HG02981 (cell line): ENCODE data around the gene CENPE.
"Not testable (repeated sequence)": the region's sequence is repeated elsewhere in the genome, so short reads cannot be mapped to it uniquely, and the experiment has no call there.

Source experiments
- ATAC-seq: cut with Tn5 transposase; IDR thresholded peaks from one replicate; pipeline ENCODE4 v1.9.1; 2021; ENCODE audit warnings: mild to moderate bottlenecking, moderate library complexity; ENCODE audit not compliant: unreplicated experiment

The CENPE gene, protein sequence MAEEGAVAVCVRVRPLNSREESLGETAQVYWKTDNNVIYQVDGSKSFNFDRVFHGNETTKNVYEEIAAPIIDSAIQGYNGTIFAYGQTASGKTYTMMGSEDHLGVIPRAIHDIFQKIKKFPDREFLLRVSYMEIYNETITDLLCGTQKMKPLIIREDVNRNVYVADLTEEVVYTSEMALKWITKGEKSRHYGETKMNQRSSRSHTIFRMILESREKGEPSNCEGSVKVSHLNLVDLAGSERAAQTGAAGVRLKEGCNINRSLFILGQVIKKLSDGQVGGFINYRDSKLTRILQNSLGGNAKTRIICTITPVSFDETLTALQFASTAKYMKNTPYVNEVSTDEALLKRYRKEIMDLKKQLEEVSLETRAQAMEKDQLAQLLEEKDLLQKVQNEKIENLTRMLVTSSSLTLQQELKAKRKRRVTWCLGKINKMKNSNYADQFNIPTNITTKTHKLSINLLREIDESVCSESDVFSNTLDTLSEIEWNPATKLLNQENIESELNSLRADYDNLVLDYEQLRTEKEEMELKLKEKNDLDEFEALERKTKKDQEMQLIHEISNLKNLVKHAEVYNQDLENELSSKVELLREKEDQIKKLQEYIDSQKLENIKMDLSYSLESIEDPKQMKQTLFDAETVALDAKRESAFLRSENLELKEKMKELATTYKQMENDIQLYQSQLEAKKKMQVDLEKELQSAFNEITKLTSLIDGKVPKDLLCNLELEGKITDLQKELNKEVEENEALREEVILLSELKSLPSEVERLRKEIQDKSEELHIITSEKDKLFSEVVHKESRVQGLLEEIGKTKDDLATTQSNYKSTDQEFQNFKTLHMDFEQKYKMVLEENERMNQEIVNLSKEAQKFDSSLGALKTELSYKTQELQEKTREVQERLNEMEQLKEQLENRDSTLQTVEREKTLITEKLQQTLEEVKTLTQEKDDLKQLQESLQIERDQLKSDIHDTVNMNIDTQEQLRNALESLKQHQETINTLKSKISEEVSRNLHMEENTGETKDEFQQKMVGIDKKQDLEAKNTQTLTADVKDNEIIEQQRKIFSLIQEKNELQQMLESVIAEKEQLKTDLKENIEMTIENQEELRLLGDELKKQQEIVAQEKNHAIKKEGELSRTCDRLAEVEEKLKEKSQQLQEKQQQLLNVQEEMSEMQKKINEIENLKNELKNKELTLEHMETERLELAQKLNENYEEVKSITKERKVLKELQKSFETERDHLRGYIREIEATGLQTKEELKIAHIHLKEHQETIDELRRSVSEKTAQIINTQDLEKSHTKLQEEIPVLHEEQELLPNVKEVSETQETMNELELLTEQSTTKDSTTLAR (N-terminal part only)

GRCh38 chr4:103198111-103198765 is at the start of gene CENPE:
Gene CENPE (minus strand): TSS chr4:103198343. CDS start chr4:103198319, 24 bp downstream.
- peak; percentile 94 for ATAC-seq

GRCh38 chr4:103244251-103244650 is 46.1 kb upstream of the CENPE start:
- ATAC-seq = no peak

DNA sequence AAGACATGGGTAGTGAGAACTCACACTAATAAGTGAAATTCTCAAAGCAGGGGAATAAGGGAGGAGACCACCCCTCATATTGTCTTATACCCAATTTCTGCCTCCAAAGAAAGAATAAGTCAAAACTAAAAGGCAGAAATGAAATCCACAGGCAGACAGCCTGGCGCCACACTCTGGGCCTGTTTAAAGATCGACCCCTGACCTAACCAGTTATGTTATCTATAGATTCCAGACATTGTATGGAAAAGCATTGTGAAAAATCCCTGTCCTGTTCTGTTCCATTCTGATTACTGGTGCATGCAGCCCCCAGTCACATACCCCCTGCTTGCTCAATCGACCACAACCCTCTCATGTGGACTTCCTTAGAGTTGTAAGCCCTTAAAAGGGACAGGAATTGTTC is 32.8 kb upstream of the CENPE start:
- ATAC-seq = not testable (repeated sequence)

GRCh38 chr4:103223556-103223955 is 25.4 kb upstream of the CENPE start:
- ATAC-seq = not testable (repeated sequence)

DNA sequence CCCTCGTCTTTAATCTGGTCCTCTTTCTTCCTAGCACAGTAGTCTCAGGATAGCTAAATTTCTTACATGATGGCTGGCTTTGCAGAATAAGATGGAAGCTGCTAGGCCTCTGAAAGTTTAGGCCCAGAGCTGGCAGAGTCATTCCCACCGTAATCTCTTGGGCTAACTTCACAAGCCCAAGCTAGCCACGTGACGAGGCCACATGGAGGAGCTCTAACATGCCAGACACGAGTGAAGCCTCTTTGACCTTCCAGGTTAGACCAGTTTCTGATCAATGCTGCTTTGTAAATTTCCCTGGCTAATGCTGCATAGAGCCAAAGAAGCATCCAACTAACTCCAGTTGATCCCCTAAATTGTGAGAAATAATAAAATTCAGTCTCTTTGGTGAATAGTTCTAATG is 9.5 kb upstream of the CENPE start:
- ATAC-seq = no peak

DNA sequence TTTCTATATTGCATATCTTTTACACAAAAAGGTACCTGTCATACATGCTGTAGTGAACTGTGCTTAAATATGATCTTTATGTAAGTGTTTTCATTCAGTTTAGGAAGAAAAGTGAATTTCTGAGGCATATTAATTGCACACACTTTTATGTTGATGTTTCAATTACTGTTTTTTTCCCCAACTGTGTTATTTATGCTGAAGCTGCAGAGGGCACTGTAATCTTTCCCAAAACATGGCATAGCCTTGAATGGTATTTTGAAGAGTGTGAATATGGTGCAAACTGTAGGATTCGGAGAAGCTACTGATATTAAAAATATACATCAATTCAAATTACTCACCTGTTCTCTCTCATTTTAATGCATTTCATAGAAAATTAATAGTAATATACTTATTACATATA is 6.0 kb upstream of the CENPE start:
- no peak for ATAC-seq

DNA sequence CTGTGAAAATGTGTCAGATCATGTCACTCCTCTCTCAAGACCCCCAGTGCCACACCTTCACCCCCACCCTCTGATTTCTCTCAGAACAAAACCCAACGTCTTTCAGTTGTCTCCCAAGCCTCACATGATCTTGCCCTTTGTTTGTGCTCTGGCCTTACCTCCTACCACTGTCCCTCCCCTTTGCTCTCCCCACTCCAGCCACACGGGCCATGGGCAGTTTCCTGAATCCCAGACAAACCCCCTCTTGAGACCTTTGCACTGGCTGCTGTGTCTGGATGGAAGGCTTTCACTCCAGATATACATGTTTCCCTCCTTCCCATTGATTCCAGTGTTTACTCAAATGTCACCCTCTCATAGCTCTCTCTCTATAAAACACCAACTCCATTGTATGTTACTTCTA is 3.6 kb upstream of the CENPE start:
- ATAC-seq = no peak

DNA sequence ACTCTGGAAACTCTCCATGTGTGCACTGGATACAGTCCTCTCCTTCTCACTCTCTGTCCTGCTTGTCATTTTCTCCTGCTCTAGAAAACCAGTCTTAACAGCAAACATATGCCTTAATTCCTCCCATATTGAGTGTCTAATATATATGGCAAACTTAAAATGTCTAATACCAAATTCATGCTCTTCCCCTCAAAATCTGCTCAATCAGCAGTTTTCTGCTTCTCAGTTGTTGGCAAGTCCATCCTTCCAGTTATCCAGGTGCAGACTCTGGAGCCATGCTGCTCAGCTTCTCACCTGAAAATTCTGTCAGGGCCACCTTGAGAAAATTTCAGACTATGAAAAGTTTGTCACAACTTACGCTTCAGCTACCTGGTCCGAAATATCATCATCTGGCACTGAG is 3.1 kb upstream of the CENPE start:
- no peak for ATAC-seq

- no peak for ATAC-seq
Observed at GRCh38 chr4:103199009-103199408, 866 bp upstream of the CENPE start.

- ATAC-seq = peak; percentile 39
Observed at GRCh38 chr4:103197765-103198110, 405 bp downstream of the CENPE start.

DNA sequence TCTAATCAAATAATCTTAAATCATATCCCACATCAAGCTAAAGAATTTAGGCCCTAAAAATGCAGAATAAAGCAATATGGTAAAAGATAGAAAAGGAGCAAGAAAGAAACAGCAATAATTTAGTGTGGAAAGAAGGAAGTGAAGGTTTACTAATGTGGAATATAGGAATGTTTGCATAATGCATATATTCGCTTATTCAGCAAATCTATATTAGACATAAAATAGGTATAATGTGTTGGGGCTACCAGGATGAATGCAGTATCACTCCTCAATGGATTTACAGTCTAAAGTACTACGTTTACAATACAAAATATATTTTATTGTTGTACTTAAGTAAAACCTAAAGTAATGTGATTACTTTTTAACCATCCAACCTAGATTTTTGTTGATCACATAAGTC is 4.7 kb downstream of the CENPE start:
- no peak for ATAC-seq

GRCh38 chr4:103171006-103171405 is 27.1 kb downstream of the CENPE start:
- ATAC-seq = no peak

GRCh38 chr4:103169750-103170149 is 28.4 kb downstream of the CENPE start:
- not testable (repeated sequence) for ATAC-seq

DNA sequence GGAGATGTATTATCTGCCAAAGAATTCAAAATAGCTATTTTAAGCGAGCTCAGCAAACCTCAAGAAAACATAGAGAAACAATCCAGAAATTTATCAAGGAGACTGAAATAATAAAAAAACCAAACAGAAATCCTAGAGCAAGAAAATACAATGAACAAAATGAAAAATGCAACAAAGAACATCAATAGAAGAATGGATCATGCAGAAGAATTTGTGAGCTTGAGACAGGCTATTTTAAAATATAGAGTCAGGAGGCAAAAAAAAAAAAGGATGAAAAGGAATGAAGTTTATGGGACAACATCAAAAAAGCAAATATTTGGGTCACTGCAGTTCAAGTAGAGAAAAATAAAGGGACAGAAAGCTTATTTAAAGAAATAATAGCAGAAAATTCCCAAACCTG is 29.1 kb downstream of the CENPE start:
- no peak for ATAC-seq

DNA sequence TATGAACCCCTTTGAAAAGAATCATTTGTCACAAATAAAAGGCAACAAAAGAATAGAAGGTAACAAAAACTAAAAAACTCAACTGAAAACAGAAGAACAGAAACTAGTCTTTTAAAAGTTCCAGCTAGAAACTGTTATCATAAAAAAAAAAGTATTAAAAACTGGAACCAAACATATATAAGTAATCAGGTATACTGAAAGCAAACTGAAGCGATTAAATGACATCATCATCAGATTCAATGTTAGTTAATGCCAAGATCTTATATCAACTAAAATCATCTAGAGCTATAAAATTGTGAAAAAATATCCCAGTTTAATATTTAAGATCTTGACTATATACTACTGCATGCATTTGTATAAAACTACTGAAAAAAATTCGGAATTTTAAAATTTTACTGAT is 36.0 kb downstream of the CENPE start:
- no peak for ATAC-seq

GRCh38 chr4:103158760-103159159 is 39.4 kb downstream of the CENPE start:
- ATAC-seq = no peak

- no peak for ATAC-seq
Observed at GRCh38 chr4:103156106-103156505, 42.0 kb downstream of the CENPE start.

DNA sequence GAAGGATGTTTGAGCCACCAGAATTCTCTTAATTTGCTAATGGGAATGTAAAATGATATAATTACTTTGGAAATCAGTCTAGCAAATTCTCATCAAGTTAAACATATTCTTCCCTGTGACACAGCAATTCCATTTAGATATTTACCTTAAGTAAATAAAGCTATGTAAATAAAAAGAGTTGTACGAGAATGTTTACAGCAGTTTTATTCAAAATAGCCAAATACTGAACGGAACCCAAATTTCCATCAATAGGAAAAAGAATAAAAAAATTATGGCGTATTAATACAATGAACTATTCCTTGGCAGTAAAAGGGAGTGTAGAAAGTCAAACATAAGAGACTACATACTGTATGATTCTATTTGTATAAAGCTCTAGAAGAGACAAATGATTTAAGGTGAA is 45.8 kb downstream of the CENPE start:
- ATAC-seq = no peak

DNA sequence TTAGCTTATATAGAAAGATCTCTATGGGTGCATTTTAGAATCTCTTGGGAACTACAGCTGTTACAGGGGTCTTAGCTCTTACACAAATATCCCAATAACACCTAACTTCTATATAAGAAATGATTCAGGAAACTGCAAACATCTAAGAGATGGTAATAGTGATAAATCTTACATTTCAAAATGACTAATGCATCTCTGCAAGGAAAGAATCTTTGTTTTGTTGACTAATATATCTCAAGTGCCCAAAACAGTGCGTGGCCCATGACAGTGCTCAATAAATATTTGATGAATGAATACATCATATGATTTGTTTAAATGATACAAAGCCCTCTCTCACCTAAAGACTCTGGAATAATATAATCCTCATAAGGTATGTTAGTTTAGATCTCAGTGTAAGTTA is 47.5 kb downstream of the CENPE start:
- ATAC-seq = no peak

DNA sequence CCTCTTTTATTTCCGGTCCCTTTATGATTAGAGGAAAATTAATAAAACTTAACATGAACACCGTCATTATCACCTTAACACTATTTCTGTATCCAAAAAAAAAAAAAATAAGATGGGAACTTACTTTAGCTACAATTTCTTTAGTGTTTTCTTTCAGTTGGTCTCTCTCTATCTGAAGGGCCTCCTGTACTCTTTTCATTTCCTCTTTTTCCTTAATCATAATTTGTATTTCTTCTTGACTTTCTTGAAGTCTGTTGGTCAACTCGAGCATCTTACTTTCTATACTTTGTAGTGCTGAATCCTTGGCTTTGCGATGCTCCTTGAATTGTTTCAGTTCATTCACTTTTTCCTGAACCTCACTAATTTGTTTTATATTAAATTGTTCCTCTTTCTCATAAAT is 53.2 kb downstream of the CENPE start:
- ATAC-seq = no peak

DNA sequence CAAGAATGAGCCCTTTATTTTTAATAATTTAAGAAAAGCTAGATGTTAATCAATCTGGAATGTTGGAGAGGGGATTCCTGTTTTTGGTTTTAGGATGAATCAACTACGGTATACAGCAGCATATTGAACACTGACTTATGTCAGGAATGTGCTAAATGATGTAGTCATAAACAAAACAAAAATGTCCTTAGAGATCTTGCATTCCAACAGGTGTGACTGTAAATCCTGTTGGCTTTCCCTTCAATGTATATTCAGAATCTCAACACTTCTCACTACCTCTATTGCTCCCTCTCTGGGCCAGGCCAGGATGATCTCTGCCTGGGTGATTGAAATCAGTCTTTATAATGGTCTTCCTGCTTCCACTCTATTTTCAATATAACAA is 60.7 kb downstream of the CENPE start:
- no peak for ATAC-seq
